Measurements from ENCODE around the gene BARX2.

- TF ChIP-seq, protein P1, sequence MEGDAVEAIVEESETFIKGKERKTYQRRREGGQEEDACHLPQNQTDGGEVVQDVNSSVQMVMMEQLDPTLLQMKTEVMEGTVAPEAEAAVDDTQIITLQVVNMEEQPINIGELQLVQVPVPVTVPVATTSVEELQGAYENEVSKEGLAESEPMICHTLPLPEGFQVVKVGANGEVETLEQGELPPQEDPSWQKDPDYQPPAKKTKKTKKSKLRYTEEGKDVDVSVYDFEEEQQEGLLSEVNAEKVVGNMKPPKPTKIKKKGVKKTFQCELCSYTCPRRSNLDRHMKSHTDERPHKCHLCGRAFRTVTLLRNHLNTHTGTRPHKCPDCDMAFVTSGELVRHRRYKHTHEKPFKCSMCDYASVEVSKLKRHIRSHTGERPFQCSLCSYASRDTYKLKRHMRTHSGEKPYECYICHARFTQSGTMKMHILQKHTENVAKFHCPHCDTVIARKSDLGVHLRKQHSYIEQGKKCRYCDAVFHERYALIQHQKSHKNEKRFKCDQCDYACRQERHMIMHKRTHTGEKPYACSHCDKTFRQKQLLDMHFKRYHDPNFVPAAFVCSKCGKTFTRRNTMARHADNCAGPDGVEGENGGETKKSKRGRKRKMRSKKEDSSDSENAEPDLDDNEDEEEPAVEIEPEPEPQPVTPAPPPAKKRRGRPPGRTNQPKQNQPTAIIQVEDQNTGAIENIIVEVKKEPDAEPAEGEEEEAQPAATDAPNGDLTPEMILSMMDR (IDR thresholded peaks at IDR 0.05) = no peak
- TF ChIP-seq EP300 (IDR thresholded peaks at IDR 0.05) (no peak), POLR2AphosphoS5 (IDR thresholded peaks at IDR 0.05) (no peak), POLR2A (IDR thresholded peaks at IDR 0.05) (no peak)
These were observed 2.1 kb downstream of the BARX2 start for GRCh38 chr11:129377739-129378138.

Measured in stomach (tissue), 4 donors.